Left hindlimb (tissue), 1 donor: ENCODE results near the gene MAPK13.
"Not testable (repeated sequence)": the region's sequence is repeated elsewhere in the genome, so short reads cannot be mapped to it uniquely, and the experiment has no call there.

Experiments
- DNase-seq: peaks from one replicate; pipeline ENCODE4 v3.0.0-alpha.2; 2018

The MAPK13 gene

GRCh38 chr6:36115412-36115811 is 14.9 kb upstream of the MAPK13 start:
- no peak for DNase-seq

GRCh38 chr6:36116066-36116864 is 14.0 kb upstream of the MAPK13 start:
- no peak for DNase-seq

- no peak for DNase-seq
These were observed 13.4 kb upstream of the MAPK13 start for GRCh38 chr6:36116943-36117342.

GRCh38 chr6:36117658-36118549 is 12.4 kb upstream of the MAPK13 start:
- no peak for DNase-seq

- no peak for DNase-seq
These were observed 11.7 kb upstream of the MAPK13 start for GRCh38 chr6:36118550-36119107.

GRCh38 chr6:36119209-36119608 is 11.1 kb upstream of the MAPK13 start:
- DNase-seq: no peak

- DNase-seq: no peak
These were observed 10.3 kb upstream of the MAPK13 start for GRCh38 chr6:36120018-36120417.

GRCh38 chr6:36120539-36120938 is 9.8 kb upstream of the MAPK13 start:
- DNase-seq: no peak

GRCh38 chr6:36120979-36121786 is 9.1 kb upstream of the MAPK13 start:
- no peak for DNase-seq

GRCh38 chr6:36121787-36122494 is 8.4 kb upstream of the MAPK13 start:
- DNase-seq: no peak

GRCh38 chr6:36122495-36123269 is 7.6 kb upstream of the MAPK13 start:
- DNase-seq: no peak

- DNase-seq: peak; percentile 74
These were observed 6.8 kb upstream of the MAPK13 start for GRCh38 chr6:36123270-36124139.

GRCh38 chr6:36124346-36124745 is 6.0 kb upstream of the MAPK13 start:
- DNase-seq: not testable (repeated sequence)

GRCh38 chr6:36124881-36125280 is 5.4 kb upstream of the MAPK13 start:
- DNase-seq: no peak

- DNase-seq: no peak
These were observed 4.7 kb upstream of the MAPK13 start for GRCh38 chr6:36125575-36125974.

- DNase-seq: no peak
These were observed 4.2 kb upstream of the MAPK13 start for GRCh38 chr6:36126121-36126520.

GRCh38 chr6:36126553-36127458 is 3.5 kb upstream of the MAPK13 start:
- DNase-seq: no peak

- DNase-seq: no peak
These were observed 2.8 kb upstream of the MAPK13 start for GRCh38 chr6:36127462-36128016.

GRCh38 chr6:36128073-36128472 is 2.2 kb upstream of the MAPK13 start:
- no peak for DNase-seq
